Vagina (tissue), 2 donors: Measurements from ENCODE around the gene METTL4.

Experiments
- POLR2A ChIP-seq, 2 donors: fragments of 450-650 bp; IDR thresholded peaks; one replicate each; pipeline ENCODE4 v1.6.1; 2017; ENCODE audit warnings: antibody characterized with exemption in 2 of 2, mild to moderate bottlenecking in 2 of 2, moderate library complexity in 2 of 2
- TF ChIP-seq, protein P1 (sequence below), 3 experiments: fragments of 450-650 bp in 2 of 3; fragments of 200-600 bp in 1 of 3; sonication (generic) in 1 of 3; IDR thresholded peaks; one replicate each; pipeline ENCODE4 v1.5.1; 2017 to 2019; ENCODE audit warnings: antibody characterized with exemption in 3 of 3, mild to moderate bottlenecking in 2 of 3, moderate library complexity in 2 of 3

GRCh38 chr18:2538844-2539243 is 32.5 kb downstream of the METTL4 start:
- TF ChIP-seq POLR2A (IDR thresholded peaks at IDR 0.05): no peak
- TF ChIP-seq, protein P1, sequence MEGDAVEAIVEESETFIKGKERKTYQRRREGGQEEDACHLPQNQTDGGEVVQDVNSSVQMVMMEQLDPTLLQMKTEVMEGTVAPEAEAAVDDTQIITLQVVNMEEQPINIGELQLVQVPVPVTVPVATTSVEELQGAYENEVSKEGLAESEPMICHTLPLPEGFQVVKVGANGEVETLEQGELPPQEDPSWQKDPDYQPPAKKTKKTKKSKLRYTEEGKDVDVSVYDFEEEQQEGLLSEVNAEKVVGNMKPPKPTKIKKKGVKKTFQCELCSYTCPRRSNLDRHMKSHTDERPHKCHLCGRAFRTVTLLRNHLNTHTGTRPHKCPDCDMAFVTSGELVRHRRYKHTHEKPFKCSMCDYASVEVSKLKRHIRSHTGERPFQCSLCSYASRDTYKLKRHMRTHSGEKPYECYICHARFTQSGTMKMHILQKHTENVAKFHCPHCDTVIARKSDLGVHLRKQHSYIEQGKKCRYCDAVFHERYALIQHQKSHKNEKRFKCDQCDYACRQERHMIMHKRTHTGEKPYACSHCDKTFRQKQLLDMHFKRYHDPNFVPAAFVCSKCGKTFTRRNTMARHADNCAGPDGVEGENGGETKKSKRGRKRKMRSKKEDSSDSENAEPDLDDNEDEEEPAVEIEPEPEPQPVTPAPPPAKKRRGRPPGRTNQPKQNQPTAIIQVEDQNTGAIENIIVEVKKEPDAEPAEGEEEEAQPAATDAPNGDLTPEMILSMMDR (IDR thresholded peaks at IDR 0.05): no peak
